ENCODE results near the gene FIZ1. TPM values are rescaled to one million over a fixed set of nuclear protein-coding genes. Genes with fewer than 3 reads are reported as not detected.

The FIZ1 gene
- total and polyA plus RNA-seq, 12 donors, result 4.4 to 19.7 (median 10.4) TPM

GRCh38 chr19:55600662-55601028 lies 1.3 kb upstream of the FIZ1 start:
- Histone ChIP-seq H3K36me3 (replicated peaks in 1 of 2) (peaks cover 0 to 9% of the 10 kb centered on the region in 2 donors), H3K9me3 (replicated peaks in 1 of 3) (no peaks in the 10 kb centered on the region), H3K27ac (peak overlapping the region; percentile 72 to 98 (median 95)), H3K4me1 (replicated peaks in 1 of 2) (peaks cover 7 to 18% of the 10 kb centered on the region in 2 donors), H3K27me3 (no peaks in the 10 kb centered on the region), H3K4me3 (peak overlapping the region in 3 of 4 donors; percentile 66 to 95 (median 81))
- TF ChIP-seq POLR2A (IDR thresholded peaks at IDR 0.05) (no peak), CTCF (IDR thresholded peaks at IDR 0.05) (no peak)
- 4 to 6% (median 5%) methylated on average over 7 to 15 of the region's 15 CpGs for WGBS, 4 donors
- no peak for DNase-seq
- intact Hi-C loops (cut with DNase I), result no loop called here

GRCh38 chr19:55599842-55600661 lies 735 bp upstream of the FIZ1 start, which contains the start of gene ZNF524:
Gene ZNF524 (plus strand): TSS chr19:55600288. CDS start chr19:55602113, 1,825 bp downstream.
- Histone ChIP-seq H3K27me3 (no peaks in the 10 kb centered on the region), H3K4me1 (replicated peaks in 1 of 2) (peaks cover 7 to 18% of the 10 kb centered on the region in 2 donors), H3K9me3 (replicated peaks in 1 of 3) (no peaks in the 10 kb centered on the region), H3K36me3 (replicated peaks in 1 of 2) (peaks cover 0 to 11% of the 10 kb centered on the region in 2 donors), H3K4me3 (peak within 1 kb of the TSS; percentile 66 to 99 (median 80)), H3K27ac (peak within 1 kb of the TSS; percentile 93 to 98 (median 95))
- peak; percentile 82 to 95 (median 86) for DNase-seq
- intact Hi-C loops (cut with DNase I), result no loop called here
- 0% methylated on average over 9 to 95 of the region's 97 CpGs for WGBS, 4 donors
- TF ChIP-seq POLR2A (IDR thresholded peaks at IDR 0.05), result peak; percentile 3 to 41
- peak in 1 of 6 experiments; percentile 8 for TF ChIP-seq CTCF (IDR thresholded peaks at IDR 0.05)

- Histone ChIP-seq H3K4me1 (replicated peaks in 1 of 2) (peaks cover 7 to 9% of the 10 kb centered on the region in 2 donors), H3K27ac (peak overlapping the region; percentile 93 to 98 (median 95)), H3K4me3 (peak overlapping the region in 3 of 4 donors; percentile 66 to 99 (median 95)), H3K36me3 (replicated peaks in 1 of 2) (peaks cover 0 to 11% of the 10 kb centered on the region in 2 donors), H3K27me3 (no peaks in the 10 kb centered on the region), H3K9me3 (replicated peaks in 1 of 3) (no peaks in the 10 kb centered on the region)
- peak; percentile 94 to 97 (median 96) for DNase-seq
- intact Hi-C loops (cut with DNase I), result no loop called here
- 7 to 16% (median 10%) methylated on average over 9 to 26 of the region's 26 CpGs for WGBS, 4 donors
- TF ChIP-seq POLR2A (IDR thresholded peaks at IDR 0.05) (peak; percentile 37 to 72), CTCF (IDR thresholded peaks at IDR 0.05) (no peak)
These were observed 424 bp downstream of the FIZ1 start for GRCh38 chr19:55598719-55599467.

- Histone ChIP-seq H3K27me3 (no peaks in the 10 kb centered on the region), H3K4me1 (replicated peaks in 1 of 2) (peaks cover 7 to 9% of the 10 kb centered on the region in 2 donors), H3K27ac (peak overlapping the region in 1 of 5 donors; percentile 98), H3K4me3 (no peak overlapping the region), H3K36me3 (replicated peaks in 1 of 2) (peaks cover 0 to 11% of the 10 kb centered on the region in 2 donors), H3K9me3 (replicated peaks in 1 of 3) (no peaks in the 10 kb centered on the region)
- intact Hi-C loops (cut with DNase I), result no loop called here
- 86 to 90% (median 87%) methylated on average over 9 of the region's 9 CpGs for WGBS, 4 donors
- DNase-seq, result no peak
- TF ChIP-seq CTCF (IDR thresholded peaks at IDR 0.05), result no peak
- no peak for TF ChIP-seq POLR2A (IDR thresholded peaks at IDR 0.05)
These were observed 1.3 kb downstream of the FIZ1 start for GRCh38 chr19:55598034-55598433.
